Left kidney (tissue), 2 donors: ENCODE data around the gene DPH3. TPM values are rescaled to one million over a fixed set of nuclear protein-coding genes. Genes with fewer than 3 reads are reported as not detected.

Experiments used
- DNase-seq: peaks from one replicate; pipeline ENCODE4 v3.0.0-alpha.2; 2013
- polyA plus RNA-seq: library from polyadenylated mRNA; unstranded; fragments of 120-200 nt; gene quantifications from one replicate; pipeline ENCODE4 v1.2.1, GENCODE V29; 2013; ENCODE audit not compliant: insufficient read length

DPH3 gene
- polyA plus RNA-seq, 1 donor: 26.3 TPM

- no peak for DNase-seq
Measured at GRCh38 chr3:16257309-16257708, 7.4 kb downstream of the DPH3 start.

- no peak for DNase-seq
Measured at GRCh38 chr3:16255726-16256125, 9.0 kb downstream of the DPH3 start.

GRCh38 chr3:16255326-16255725, 9.4 kb downstream of the DPH3 start:
- DNase-seq: no peak

DNA sequence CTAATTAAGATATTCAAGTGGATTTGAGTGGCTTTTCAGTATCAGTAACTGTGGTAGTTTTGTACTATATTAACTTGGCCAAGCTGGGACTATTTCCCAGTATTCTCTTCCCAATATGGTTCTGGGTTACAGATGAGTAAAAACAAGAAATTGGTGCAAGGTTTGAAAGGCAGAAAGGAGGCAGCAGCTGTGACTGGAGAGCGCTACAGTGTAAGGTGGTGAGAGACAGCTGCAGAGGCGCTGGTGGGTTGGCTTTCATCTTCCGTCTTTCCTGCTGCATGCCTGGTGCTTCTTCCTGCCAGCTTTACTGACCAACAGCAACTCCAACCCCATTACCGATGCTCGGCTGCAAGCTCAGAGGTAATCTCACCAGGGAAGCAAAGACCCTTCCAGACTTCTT, 9.8 kb downstream of the DPH3 start:
- DNase-seq: no peak

GRCh38 chr3:16253601-16254000, 11.1 kb downstream of the DPH3 start:
- no peak for DNase-seq

GRCh38 chr3:16252988-16253387, 11.8 kb downstream of the DPH3 start:
- no peak for DNase-seq

GRCh38 chr3:16252243-16252978, 12.3 kb downstream of the DPH3 start:
- DNase-seq: no peak

DNA sequence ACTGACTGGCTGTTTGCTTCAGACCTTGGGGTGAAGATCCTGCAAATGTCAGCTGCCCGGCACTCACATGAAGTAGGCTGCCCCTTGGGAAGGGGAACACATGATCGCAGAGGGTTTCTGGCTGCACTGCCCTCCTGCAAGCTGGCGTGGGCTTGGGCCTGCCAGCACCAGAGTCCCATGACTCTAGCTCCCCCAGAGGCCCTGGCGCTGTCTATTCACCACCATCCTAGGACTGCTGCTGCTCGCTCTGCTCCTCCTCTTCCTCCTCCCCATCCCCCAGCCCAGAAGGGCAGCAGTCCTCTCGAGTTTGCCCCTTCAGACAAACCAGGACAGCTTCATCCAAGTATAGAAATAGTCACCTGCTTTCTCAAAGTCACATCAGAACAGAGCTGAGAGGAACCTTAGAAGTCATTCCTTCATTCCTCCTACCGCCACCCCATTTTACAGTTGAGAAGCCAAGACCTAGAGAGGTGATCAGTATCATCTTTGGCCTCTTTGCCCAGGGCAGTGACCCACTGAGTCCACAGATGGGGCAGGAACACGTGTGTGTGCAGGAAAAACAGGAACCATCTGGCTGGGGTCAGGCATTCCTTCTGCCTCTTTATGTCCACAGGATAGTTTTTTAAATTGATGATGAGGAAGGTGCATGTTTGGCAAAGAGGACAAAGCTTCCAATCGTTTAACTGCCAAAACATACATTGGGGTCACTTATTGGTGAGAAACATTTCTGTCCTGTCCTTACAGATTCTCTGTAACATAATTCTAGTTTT, 13.2 kb downstream of the DPH3 start:
- DNase-seq: no peak

DNA sequence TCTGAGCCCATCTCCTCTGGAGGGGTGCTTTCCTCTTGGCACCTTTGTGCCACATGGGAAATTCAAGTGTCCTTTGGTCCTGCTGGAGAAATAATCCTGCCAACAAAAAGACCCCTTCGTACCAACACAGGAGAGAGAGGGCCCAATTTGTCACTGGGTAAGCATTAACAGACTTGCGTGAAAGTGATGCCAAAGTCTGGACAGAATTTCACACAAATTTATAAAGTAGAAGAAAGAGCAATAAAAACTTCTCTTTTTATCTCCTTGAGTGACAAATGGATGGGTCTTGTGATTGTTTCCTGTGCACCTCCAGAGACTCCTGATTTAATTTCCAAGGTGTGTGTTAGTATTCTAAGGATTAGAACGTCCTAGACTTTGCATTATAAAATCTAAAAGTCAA, 14.9 kb downstream of the DPH3 start:
- no peak for DNase-seq

- no peak for DNase-seq
Measured at GRCh38 chr3:16249336-16249735, 15.4 kb downstream of the DPH3 start.

GRCh38 chr3:16248556-16248955, 16.2 kb downstream of the DPH3 start:
- no peak for DNase-seq

- DNase-seq: peak; percentile 75
Measured at GRCh38 chr3:16247282-16248061, 17.3 kb downstream of the DPH3 start.

- no peak for DNase-seq
Measured at GRCh38 chr3:16245609-16246008, 19.1 kb downstream of the DPH3 start.

DNA sequence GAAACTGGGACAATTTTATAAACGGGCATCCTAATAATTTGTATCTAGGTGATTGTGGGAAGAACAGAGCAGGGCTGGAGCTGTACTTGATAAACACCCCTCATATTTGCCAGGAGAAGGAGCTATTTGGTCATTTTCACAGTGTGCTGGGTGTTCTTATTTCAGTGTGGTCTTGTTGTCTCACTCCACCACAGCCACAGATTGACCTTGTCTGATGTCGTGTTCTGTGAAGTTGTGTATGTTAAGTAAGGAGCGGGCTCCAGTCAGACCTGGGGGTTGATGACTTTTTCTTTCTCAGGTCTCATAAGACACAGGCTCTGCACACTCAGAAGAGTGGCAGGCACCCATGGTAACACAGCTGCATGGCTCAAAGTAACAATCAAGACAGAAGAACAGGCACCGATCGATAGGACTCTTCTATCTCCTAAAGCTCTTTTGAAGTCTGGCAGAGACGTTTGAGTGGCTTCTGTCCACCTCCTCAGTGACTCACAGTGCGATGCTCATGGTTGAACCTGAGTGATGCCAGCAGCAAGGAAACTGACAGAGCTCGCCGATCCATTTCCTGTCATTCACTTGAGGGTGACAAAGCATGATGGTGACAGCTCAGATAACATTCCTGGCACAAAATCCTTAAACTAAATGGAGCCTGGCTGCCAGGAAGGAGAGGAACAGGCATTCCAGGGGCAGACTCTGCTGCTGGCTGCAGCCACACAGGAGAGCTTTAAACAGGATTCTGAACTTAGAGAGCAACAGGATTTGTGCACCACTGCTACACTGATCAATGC, 20.8 kb downstream of the DPH3 start:
- DNase-seq: no peak

- no peak for DNase-seq
Measured at GRCh38 chr3:16242177-16242576, 22.6 kb downstream of the DPH3 start.

DNA sequence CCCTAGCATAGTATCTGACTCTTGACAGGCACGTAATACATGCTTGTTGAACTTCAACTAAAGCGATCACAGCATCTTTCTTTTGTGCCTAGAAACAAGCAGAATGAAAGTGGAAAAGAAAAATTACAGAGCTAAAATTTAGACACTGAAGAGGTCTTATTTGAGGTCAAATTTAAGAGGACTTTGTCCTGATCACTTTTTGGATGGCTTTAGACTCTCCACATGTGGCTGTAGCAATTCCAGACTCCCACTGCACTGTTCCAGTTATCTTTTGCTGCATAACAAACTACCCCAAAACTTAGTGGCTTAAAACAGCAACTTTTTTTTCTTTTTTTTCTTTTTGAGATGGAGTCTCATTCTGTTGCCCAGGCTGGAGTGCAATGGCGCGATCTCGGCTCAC, 23.5 kb downstream of the DPH3 start:
- DNase-seq: no peak

GRCh38 chr3:16240229-16241023, 24.3 kb downstream of the DPH3 start:
- no peak for DNase-seq

GRCh38 chr3:16239780-16240179, 25.0 kb downstream of the DPH3 start:
- no peak for DNase-seq

- no peak for DNase-seq
Measured at GRCh38 chr3:16239086-16239770, 25.5 kb downstream of the DPH3 start.

GRCh38 chr3:16236856-16237393, 27.8 kb downstream of the DPH3 start:
- DNase-seq: no peak
